ENCODE results near the gene C2orf72.

Gene C2orf72

DNA sequence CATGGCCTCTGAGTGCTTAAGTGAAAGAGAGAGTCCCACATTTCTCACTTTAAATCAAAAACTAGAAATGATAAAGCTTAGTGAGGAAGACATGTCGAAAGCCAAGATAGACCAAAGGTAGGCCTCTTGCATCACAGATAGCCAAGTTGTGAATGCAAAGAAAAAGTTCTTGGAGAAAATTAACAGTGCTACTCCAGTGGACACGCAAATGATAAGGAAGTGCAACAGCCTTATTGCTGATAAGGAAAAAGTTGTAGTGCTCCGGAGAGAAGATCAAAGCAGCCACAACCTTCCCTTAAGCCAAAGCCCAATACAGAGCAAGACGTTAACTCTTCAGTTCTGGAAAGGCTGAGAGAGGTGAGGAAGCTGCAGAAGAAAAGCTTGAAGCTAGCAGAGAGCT, 51.4 kb downstream of the C2orf72 start:
- no peak for DNase-seq

DNA sequence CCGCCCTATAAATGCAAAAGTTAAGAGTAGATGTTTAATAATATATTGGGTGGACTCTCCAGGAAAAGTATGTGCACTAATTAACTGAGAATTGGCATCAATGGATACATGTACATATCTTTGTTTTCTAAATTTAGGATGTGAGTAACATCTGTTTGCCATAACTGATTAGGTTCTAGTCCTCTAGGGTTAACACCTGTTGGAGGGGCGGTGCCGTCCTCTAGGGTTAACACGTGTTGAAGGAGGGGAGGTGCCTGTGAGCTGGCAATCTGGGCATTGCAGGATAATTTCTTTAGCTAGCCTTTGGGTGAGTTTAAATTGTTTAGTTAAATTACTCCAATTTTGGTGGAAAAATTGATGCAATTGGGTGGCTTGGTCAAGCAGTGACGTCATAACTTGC, 56.6 kb downstream of the C2orf72 start:
- DNase-seq: no peak

DNA sequence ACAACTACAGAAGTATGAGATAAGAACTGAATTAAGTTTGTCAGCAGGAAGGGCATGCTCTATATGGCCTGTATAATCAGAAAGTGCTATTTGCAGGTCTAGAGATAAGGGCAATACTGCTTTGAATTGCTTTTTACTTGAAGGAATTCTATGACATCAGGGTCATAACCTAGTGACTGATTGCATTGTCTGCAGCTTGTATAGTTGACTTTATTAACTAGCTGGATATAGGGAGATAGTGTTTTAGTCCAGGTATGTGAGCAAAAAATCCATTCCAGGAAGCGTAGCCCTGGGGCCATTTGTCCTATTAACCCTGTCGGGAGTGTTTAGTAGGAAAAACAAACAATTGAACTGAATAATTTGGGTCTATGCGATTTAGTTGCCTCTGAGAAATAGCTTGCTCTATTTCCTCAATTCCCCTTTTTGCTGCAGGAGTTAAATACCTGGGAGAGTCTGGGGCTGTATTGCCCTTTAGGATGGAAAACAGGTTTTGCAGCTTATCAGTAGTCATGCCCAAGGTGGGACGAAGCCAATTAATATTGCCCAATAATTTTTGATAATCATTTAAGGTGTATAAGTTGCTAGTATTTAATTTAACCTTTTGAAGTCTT, 57.5 kb downstream of the C2orf72 start:
- DNase-seq: no peak
